MM.1S (cell line): ENCODE data around the gene MED13L.

Experiments
- DNase-seq: peaks from one replicate; pipeline ENCODE4 v3.0.0-alpha.2; 2015
- H2AFZ ChIP-seq: fragments of 300-600 bp; sonication (generic); 2 replicates; pipeline ENCODE4 v1.6.0; 2016; ENCODE audit warnings: antibody characterized with exemption, low read length
- H3F3A ChIP-seq: fragments of 300-600 bp; sonication (generic); 2 replicates; pipeline ENCODE4 v1.6.1; 2016; ENCODE audit warnings: mild to moderate bottlenecking, antibody characterized with exemption, low read length, moderate library complexity, mixed read lengths; ENCODE audit not compliant: insufficient read depth
- H3K27ac ChIP-seq: fragments of 300-600 bp; sonication (generic); 2 replicates; pipeline ENCODE4 v1.5.1; 2016; ENCODE audit warnings: mild to moderate bottlenecking, low read length
- H3K27me3 ChIP-seq: fragments of 300-600 bp; sonication (generic); replicated peaks from 2 replicates; pipeline ENCODE4 v1.6.0; 2016; ENCODE audit warnings: low read length; ENCODE audit not compliant: insufficient read depth
- H3K36me3 ChIP-seq: fragments of 300-600 bp; sonication (generic); replicated peaks from 2 replicates; pipeline ENCODE4 v1.6.1; 2016; ENCODE audit warnings: mild to moderate bottlenecking, low read length, mixed read lengths; ENCODE audit not compliant: insufficient read depth
- H3K4me1 ChIP-seq: fragments of 300-600 bp; sonication (generic); 2 replicates; pipeline ENCODE4 v1.6.1; 2016; ENCODE audit warnings: low read length, mixed read lengths
- H3K4me2 ChIP-seq: fragments of 300-600 bp; sonication (generic); 2 replicates; pipeline ENCODE4 v1.6.0; 2016; ENCODE audit warnings: low read depth, low read length
- H3K4me3 ChIP-seq: fragments of 300-600 bp; sonication (generic); 2 replicates; pipeline ENCODE4 v1.5.1; 2016; ENCODE audit warnings: low read length, mixed read lengths
- H3K79me2 ChIP-seq: fragments of 300-600 bp; sonication (generic); 2 replicates; pipeline ENCODE4 v1.6.1; 2016; ENCODE audit warnings: mixed run types, low read length, mixed read lengths
- H3K9ac ChIP-seq: fragments of 300-600 bp; sonication (generic); 2 replicates; pipeline ENCODE4 v1.6.1; 2016; ENCODE audit warnings: low read length, mixed read lengths
- H3K9me2 ChIP-seq: fragments of 300-600 bp; sonication (generic); replicated peaks from 2 replicates; pipeline ENCODE4 v1.6.1; 2016; ENCODE audit warnings: mild to moderate bottlenecking, low read length, mixed read lengths; ENCODE audit not compliant: insufficient read depth
- H3K9me3 ChIP-seq: fragments of 300-600 bp; sonication (generic); replicated peaks from 2 replicates; pipeline ENCODE4 v1.6.1; 2016; ENCODE audit warnings: mild to moderate bottlenecking, low read length, mixed read lengths; ENCODE audit not compliant: insufficient read depth
- H4K20me1 ChIP-seq: fragments of 300-600 bp; sonication (generic); 2 replicates; pipeline ENCODE4 v1.6.1; 2016; ENCODE audit warnings: mild to moderate bottlenecking, low read length, moderate library complexity, mixed read lengths; ENCODE audit not compliant: insufficient read depth
- EZH2 ChIP-seq: fragments of 300-600 bp; sonication (generic); optimal IDR thresholded peaks from 2 replicates; pipeline ENCODE3; 2017; ENCODE audit warnings: low read depth, mild to moderate bottlenecking, antibody characterized with exemption, low read length, mixed read lengths
- EZH2phosphoT487 ChIP-seq: fragments of 300-600 bp; sonication (generic); IDR thresholded peaks from 2 replicates; pipeline ENCODE4 v1.6.1; 2018; ENCODE audit warnings: antibody characterized with exemption, low read length
- TF ChIP-seq, protein P1 (sequence below): fragments of 300-600 bp; sonication (generic); IDR thresholded peaks from 2 replicates; pipeline ENCODE4 v1.5.1; 2016; ENCODE audit warnings: antibody characterized with exemption, low read length, mixed read lengths

MED13L gene

GRCh38 chr12:115938794-115939377 lies 338.6 kb downstream of the MED13L start:
- Histone ChIP-seq H4K20me1 (no peaks in the 10 kb centered on the region), H3K9ac (no peak overlapping the region), H3K9me3 (no peaks in the 10 kb centered on the region), H2AFZ (no peak overlapping the region), H3K4me3 (no peak overlapping the region), H3K4me2 (no peak overlapping the region), H3F3A (no peaks in the 10 kb centered on the region), H3K36me3 (no peaks in the 10 kb centered on the region), H3K27ac (no peak overlapping the region), H3K4me1 (no peaks in the 10 kb centered on the region), H3K9me2 (no peaks in the 10 kb centered on the region), H3K27me3 (no peaks in the 10 kb centered on the region), H3K79me2 (no peaks in the 10 kb centered on the region)
- TF ChIP-seq EZH2phosphoT487 (no peak), EZH2 (no peak)
- TF ChIP-seq, protein P1, sequence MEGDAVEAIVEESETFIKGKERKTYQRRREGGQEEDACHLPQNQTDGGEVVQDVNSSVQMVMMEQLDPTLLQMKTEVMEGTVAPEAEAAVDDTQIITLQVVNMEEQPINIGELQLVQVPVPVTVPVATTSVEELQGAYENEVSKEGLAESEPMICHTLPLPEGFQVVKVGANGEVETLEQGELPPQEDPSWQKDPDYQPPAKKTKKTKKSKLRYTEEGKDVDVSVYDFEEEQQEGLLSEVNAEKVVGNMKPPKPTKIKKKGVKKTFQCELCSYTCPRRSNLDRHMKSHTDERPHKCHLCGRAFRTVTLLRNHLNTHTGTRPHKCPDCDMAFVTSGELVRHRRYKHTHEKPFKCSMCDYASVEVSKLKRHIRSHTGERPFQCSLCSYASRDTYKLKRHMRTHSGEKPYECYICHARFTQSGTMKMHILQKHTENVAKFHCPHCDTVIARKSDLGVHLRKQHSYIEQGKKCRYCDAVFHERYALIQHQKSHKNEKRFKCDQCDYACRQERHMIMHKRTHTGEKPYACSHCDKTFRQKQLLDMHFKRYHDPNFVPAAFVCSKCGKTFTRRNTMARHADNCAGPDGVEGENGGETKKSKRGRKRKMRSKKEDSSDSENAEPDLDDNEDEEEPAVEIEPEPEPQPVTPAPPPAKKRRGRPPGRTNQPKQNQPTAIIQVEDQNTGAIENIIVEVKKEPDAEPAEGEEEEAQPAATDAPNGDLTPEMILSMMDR, result no peak
- DNase-seq, result no peak

DNA sequence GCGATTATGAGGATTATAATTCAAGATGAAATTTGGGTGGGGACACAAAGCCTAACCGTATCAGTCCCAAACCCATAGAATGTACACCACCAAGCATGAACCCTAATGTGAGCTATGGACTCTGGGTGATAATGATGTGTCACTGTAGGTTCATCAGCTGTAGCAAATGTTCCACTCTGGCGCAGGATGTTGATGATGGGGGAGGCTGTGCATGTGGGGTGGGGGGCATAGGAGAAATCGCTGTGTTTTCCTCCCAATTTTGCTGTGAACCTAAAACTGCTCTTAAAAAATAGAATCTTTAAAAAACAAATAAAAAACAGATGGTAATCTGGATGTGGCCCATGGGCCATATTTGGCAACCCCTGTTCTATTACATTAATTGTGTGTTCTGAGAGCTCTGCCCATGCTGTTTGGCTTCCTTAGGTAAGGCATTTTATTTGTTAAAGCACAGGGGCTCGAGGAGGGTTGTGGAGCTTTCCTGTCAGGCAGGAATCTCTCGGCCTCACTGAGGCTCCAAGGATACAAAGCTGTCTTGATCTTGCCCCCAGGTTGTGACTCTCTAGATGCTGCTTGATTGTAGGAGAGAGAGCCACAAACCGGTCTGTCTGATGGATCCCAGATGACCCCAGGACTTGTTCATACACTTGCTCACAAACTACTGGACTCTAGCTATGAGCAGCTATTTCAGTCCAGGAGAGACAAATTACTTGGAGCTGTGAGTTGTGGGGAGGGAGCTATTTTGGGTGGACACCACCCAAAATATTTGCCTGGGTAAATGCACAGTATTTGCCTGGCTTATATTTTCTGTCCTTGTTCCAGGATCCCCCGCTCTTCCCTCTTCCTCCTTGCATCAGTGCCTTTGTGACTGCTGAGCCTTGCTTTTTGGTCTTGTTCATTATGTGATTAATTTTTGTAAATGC lies 340.2 kb downstream of the MED13L start:
- no peaks in the 10 kb centered on the region for H3K9me3 ChIP-seq
- no peak overlapping the region for H2AFZ ChIP-seq
- no peaks in the 10 kb centered on the region for H3K9me2 ChIP-seq
- H4K20me1 ChIP-seq, result no peaks in the 10 kb centered on the region
- H3K79me2 ChIP-seq, result no peaks in the 10 kb centered on the region
- no peak overlapping the region for H3K27ac ChIP-seq
- H3K9ac ChIP-seq, result no peak overlapping the region
- TF ChIP-seq EZH2 (no peak), EZH2phosphoT487 (no peak)
- TF ChIP-seq, protein P1, result no peak
- DNase-seq, result no peak
- no peaks in the 10 kb centered on the region for H3K36me3 ChIP-seq
- no peaks in the 10 kb centered on the region for H3F3A ChIP-seq
- no peak overlapping the region for H3K4me3 ChIP-seq
- no peaks in the 10 kb centered on the region for H3K4me1 ChIP-seq
- H3K4me2 ChIP-seq, result no peak overlapping the region
- no peaks in the 10 kb centered on the region for H3K27me3 ChIP-seq

- Histone ChIP-seq H3K9ac (no peak overlapping the region), H3K79me2 (no peaks in the 10 kb centered on the region), H3K9me3 (no peaks in the 10 kb centered on the region), H3K4me2 (no peak overlapping the region), H3K9me2 (no peaks in the 10 kb centered on the region), H2AFZ (no peak overlapping the region), H3F3A (no peaks in the 10 kb centered on the region), H3K27me3 (no peaks in the 10 kb centered on the region), H3K36me3 (no peaks in the 10 kb centered on the region), H3K27ac (no peak overlapping the region), H3K4me3 (no peak overlapping the region), H4K20me1 (no peaks in the 10 kb centered on the region), H3K4me1 (no peaks in the 10 kb centered on the region)
- DNase-seq, result no peak
- TF ChIP-seq, protein P1, result no peak
- TF ChIP-seq EZH2phosphoT487, result no peak
- TF ChIP-seq EZH2, result no peak
Observed at GRCh38 chr12:115934877-115935276, 342.6 kb downstream of the MED13L start.
